GM18858 (cell line): ENCODE data around the gene MAD1L1.

Source experiments
- ATAC-seq: cut with Tn5 transposase; IDR thresholded peaks from one replicate; pipeline ENCODE4 v1.9.1; 2021; ENCODE audit not compliant: unreplicated experiment

The MAD1L1 gene

DNA sequence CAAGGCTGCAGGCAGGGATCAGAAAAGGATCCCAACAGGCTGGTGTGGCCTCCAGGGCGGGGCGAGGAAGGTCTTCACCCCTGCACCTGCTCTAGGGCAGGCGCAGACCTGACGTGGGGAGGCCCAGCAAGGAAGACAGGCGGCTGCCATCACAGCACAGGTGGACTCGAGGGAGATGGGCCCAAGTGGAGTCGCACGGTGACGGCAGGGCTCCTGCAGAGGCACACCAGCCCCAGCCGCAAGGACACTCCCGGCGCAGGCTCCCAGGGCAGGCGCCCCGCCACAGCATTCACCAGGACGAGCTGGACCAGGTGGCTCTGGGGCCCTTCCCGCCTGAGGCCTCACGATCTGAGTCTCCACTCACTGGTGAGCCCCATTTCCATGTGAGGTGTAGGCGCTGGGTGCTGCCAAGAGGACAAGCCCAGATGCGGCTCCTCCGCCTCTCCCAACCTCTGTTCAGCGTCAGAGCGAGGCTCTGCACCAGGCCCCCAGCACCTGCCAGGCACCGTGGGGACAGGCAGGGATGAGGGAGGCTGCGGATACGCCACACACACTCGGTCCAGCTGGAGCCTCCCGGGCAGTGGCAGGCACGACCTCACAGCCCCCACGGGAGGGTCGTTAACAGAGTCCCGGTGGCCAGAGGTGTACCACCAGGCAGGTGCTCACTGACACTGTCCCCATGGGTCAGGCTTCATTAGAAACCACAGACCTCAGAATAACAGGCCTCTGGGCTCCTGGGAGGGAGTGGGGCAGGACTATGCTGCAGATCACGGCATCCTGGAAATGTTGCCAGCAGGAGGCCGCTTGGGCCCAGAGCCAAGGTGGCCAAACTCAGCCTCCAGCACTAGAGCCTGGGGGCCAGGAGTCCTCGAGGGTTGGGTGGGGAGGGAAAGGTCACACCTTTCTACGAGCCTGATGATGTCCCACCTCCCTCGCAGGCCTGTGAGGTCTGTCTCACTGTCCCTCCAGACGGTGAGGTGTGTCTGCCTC is 111.6 kb downstream of the MAD1L1 start:
- ATAC-seq = no peak

DNA sequence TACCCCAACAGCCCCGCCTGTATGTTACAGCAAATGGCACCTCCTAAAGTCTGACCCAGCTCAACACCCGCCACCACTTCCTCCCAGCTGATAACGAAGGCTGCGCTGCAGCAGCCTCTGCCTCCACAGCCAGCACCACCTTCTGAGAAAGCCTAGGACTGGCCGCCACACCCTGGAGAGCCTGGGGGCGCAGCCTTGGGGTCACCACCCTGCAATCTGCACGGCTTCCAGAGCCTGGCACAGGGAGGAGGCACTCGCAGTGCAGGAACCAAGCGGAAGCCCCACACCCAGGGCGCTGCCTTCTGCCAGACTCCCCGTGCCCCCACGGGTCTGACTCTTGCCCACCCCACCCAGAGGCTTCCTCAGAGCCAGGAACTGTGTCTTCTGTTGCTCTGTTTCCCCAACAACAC is 112.5 kb downstream of the MAD1L1 start:
- ATAC-seq = no peak

DNA sequence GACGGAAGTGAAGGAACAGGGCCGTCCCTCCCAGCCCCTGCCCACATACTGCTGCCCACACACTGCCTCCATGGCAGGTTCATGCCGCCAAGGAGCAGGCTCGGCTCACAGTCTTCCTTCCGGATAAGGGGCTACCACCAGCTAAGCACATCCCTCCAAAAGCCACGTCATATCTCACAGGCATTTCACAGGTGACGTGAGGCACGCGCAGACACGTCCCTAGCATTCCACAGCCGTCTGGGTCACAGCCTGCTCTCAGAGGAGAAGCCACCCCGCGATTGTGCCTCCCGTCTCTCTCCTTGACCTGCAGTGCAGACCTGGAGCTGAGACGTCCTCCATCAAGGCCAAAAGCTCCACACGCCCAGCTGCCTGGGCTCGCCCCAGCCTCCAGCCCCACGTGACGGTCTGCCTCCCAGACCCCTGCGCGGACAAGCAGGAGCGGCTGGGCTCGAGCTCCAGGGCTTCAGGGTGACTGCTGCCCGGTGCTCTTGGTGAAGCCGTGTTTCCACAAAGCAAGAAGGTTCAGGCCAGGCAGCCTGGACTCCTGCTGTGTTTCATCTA is 114.0 kb downstream of the MAD1L1 start:
- ATAC-seq = no peak

- ATAC-seq = no peak
These were observed 114.7 kb downstream of the MAD1L1 start for GRCh38 chr7:2118056-2118455.

- ATAC-seq = no peak
These were observed 115.1 kb downstream of the MAD1L1 start for GRCh38 chr7:2117646-2118045.

DNA sequence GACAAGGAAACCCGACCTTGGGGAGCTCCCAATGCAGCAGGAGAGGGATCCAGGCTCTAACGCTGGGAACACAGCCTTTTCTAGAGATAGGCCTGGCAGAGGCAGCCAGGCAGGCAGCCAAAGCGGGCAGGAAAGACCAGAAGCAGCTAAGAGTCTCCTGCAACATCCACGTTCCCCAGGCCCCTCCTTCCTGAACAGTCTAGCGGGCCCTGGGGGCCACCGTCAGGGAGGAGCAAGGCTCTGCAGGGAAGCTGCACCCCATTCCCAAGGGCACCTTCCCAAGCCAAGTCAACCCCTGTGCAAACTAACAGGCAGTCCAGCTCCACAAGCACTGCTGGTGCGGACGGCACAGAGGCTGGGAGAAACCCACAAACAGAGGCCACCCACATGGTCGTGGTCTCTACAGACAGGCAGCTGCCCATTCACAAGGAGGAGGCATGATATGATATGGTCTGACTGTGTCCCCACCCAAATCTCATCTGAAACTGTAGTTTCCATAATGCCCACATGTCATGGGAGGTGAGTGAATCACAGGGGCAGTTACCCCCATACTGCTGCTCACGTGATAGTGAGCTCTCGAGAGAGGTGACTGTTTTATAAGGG is 115.7 kb downstream of the MAD1L1 start:
- ATAC-seq = no peak

DNA sequence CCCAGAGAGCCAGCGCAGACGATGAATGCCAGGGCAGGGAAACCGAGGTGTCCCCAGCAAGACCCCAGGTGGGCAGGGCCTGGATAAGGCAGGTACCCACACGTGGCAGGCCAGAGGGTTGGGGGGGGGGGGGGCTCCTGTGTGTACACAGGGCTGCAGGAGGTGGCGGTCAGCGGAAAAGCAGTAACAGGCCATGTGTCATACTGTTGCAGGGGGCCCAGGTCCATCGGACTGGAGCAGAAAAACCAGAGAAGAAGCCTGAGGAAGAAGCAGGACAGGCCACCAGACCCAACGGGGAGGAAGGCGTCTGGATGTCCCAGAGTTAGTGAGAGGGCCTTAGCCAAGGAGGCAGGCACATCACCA is 116.3 kb downstream of the MAD1L1 start:
- no peak for ATAC-seq

DNA sequence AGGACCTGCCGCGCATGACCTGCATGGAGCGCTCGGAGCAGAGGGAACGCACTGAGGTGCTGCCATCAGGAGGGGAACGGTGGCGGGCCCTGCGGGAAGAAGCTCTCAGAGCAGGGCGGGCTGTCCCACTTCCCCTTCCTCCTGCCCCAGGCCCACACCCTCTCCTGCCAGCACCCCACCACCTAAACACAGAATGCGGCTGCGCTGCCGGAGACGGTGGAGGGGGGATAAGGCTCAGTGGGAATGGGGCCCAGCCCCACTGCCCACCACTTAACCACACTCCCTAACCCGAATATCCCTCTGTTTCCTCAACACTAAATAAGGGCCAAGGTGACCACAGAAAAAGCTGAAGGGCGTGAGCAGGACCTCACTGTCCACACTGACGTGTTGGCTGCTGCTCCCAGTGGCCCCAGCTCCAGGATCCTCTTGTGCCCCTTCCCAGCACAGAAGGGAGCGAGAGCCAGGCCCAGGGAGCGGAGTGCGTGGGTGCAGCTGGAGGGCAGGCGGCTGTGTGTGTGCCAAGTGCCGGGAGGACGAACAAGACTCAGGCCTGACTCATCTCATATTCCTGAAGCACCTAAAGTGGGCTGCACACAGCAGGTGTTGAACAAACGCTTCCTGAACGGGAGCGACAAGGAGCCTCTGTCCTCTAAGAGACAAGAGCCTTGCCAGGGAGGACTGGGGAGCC is 116.8 kb downstream of the MAD1L1 start:
- no peak for ATAC-seq

DNA sequence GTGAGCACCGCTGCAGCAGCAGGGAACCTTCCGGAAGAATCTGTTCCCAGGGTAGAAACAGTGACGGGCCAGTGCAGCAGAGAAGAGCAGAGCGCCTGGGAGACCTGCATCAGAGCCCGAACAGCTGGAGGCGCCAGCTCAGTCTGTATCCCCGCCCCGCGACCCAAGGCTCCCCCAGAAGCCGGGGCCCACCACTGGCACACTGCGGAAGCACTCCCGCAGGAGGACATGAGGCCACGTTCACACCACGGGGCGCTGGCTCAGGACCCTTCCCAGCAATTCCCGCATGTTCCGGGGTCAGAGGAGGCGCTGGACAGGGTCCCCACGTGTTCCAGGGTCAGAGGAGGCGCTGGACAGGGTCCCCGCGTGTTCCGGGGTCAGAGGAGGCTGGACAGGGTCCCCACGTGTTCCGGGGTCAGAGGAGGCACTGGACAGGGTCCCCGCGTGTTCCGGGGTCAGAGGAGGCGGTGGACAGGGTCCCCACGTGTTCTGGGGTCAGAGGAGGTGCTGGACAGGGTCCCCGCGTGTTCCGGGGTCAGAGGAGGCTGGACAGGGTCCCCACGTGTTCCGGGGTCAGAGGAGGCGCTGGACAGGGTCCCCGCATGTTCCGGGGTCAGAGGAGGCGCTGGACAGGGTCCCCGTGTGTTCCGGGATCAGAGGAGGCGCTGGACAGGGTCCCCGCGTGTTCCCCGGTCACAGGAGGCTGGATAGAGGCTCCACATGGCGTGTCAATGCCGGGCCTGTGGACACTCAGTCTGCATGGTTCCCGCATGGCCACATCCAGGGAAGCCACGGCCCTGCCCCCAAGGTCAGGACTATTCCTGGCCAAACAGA is 117.6 kb downstream of the MAD1L1 start:
- no peak for ATAC-seq

- ATAC-seq = no peak
These were observed 118.7 kb downstream of the MAD1L1 start for GRCh38 chr7:2114052-2114451.

- no peak for ATAC-seq
These were observed 120.2 kb downstream of the MAD1L1 start for GRCh38 chr7:2112261-2113198.

GRCh38 chr7:2111568-2111967 is 121.2 kb downstream of the MAD1L1 start:
- ATAC-seq = no peak

- no peak for ATAC-seq
These were observed 121.9 kb downstream of the MAD1L1 start for GRCh38 chr7:2110610-2111396.

GRCh38 chr7:2109936-2110609 is 122.7 kb downstream of the MAD1L1 start:
- ATAC-seq = no peak

GRCh38 chr7:2109251-2109872 is 123.4 kb downstream of the MAD1L1 start:
- no peak for ATAC-seq

- no peak for ATAC-seq
These were observed 124.1 kb downstream of the MAD1L1 start for GRCh38 chr7:2108501-2109250.

DNA sequence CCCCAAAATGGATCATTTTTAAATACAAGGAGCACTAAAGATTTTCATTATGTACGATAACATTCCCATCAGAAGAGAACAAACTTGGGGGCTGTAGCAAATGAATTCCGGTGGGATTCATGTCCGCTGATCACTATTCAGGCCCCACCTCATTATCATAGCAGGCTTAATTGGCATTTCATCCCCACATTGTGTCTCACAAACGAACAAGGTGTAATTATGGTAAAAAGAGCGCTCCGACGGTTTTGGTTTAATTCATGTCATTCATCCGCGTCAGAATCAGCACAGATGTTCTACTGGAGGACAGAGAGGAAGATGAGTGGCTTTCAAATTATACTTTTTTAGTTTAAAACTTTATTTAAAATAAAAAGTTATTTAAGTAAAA is 124.7 kb downstream of the MAD1L1 start:
- ATAC-seq = no peak
